A549 (cell line): ENCODE results near the gene BEND7. TPM values are rescaled to one million over a fixed set of nuclear protein-coding genes. Genes with fewer than 3 reads are reported as not detected.

Source experiments
- ATAC-seq, 2 experiments: fragments of 200-7000 bp in 1 of 2; fragments of >200 bp in 1 of 2; cut with Nextera tagmentation in 1 of 2; cut with Tn5 transposase in 1 of 2; 3 replicates each; pipeline versions ENCODE4 v1.8.0 to v1.9.1; 2018 to 2020; ENCODE audit warnings: mild to moderate bottlenecking in 1 of 2, moderate library complexity in 1 of 2
- CTCF ChIA-PET: fragments of 300-600 bp; sonication (Branson Sonifier 250); formaldehyde crosslinking; extraction: SDS; loops from one replicate; lab custom pipeline; 2021; ENCODE audit warnings: antibody characterized with exemption, inconsistent platforms; lab: Yijun Ruan, JAX
- POLR2A ChIA-PET: fragments of 350-600 bp; formaldehyde crosslinking; extraction: SDS; loops from one replicate; lab custom pipeline; 2021; ENCODE audit warnings: antibody characterized with exemption, inconsistent platforms; lab: Yijun Ruan, JAX
- DNase-seq, 2 experiments: peaks; one replicate each; pipeline versions ENCODE4 v3.0.0 to v3.0.0-alpha.2; 2011 to 2016; ENCODE audit warnings: low read depth in 1 of 2, low spot score in 1 of 2
- FAIRE-seq: peaks from 2 replicates; lab custom pipeline; 2011; peaks lifted over from hg19 to GRCh38; lab: Jason Lieb, UNC
- H3K27ac ChIP-seq, 2 experiments: fragments of >200 bp; sonication (Bioruptor Twin); formaldehyde crosslinking; 3 replicates each; pipeline ENCODE4 v1.5.1; 2016 to 2017
- H3K4me1 ChIP-seq: fragments of >200 bp; sonication (Bioruptor Twin); formaldehyde crosslinking; 3 replicates; pipeline ENCODE4 v1.6.1; 2016
- H3K4me2 ChIP-seq: fragments of >200 bp; sonication (Bioruptor Twin); formaldehyde crosslinking; 3 replicates; pipeline ENCODE4 v1.6.1; 2016
- H3K4me3 ChIP-seq: fragments of >200 bp; sonication (Bioruptor Twin); formaldehyde crosslinking; 3 replicates; pipeline ENCODE4 v1.5.1; 2016
- H3K9me3 ChIP-seq: fragments of >200 bp; sonication (Bioruptor Twin); formaldehyde crosslinking; 3 replicates; pipeline ENCODE4 v1.6.1; 2016
- CBX2 ChIP-seq: fragments of 200-600 bp; sonication (generic); IDR thresholded peaks from 2 replicates; pipeline ENCODE4 v1.6.1; 2016; ENCODE audit warnings: low read depth, mild to moderate bottlenecking, borderline replicate concordance
- CBX8 ChIP-seq: fragments of 200-600 bp; sonication (generic); IDR thresholded peaks from 2 replicates; pipeline ENCODE4 v1.6.1; 2016
- CEBPB ChIP-seq, 2 experiments: fragments of >200 bp in 1 of 2; sonication (Bioruptor Twin) in 1 of 2; formaldehyde crosslinking in 1 of 2; IDR thresholded peaks; 2 replicates each; pipeline ENCODE4 v1.6.1; 2012 to 2016
- EHMT2 ChIP-seq: fragments of 200-600 bp; sonication (generic); IDR thresholded peaks from 2 replicates; pipeline ENCODE4 v1.6.1; 2016; ENCODE audit warnings: antibody characterized with exemption, low read depth, mild to moderate bottlenecking, moderate library complexity
- EP300 ChIP-seq, 2 experiments: fragments of >200 bp; sonication (Bioruptor Twin); formaldehyde crosslinking; IDR thresholded peaks; 2 replicates in 1 of 2; 3 replicates in 1 of 2; pipeline ENCODE4 v1.6.1; 2016 to 2017
- FOSB ChIP-seq: fragments of 250-450 bp; sonication (Bioruptor Pico); IDR thresholded peaks from 2 replicates; pipeline ENCODE4 v1.5.0; 2020; ENCODE audit warnings: mild to moderate bottlenecking, moderate library complexity
- FOSL2 ChIP-seq, 2 experiments: fragments of 450-650 bp in 1 of 2; fragments of >200 bp in 1 of 2; sonication (Bioruptor Twin) in 1 of 2; formaldehyde crosslinking; IDR thresholded peaks; 2 replicates each; pipeline versions ENCODE4 v1.5.0 to v1.6.1; 2016 to 2020; ENCODE audit warnings: mild to moderate bottlenecking in 1 of 2, moderate library complexity in 1 of 2
- FOXS1 ChIP-seq: fragments of 250-450 bp; sonication (Bioruptor Pico); IDR thresholded peaks from 2 replicates; pipeline ENCODE4 v1.5.0; 2020; ENCODE audit warnings: mild to moderate bottlenecking, moderate library complexity
- HDAC2 ChIP-seq: fragments of 200-600 bp; sonication (generic); IDR thresholded peaks from 2 replicates; pipeline ENCODE4 v1.6.1; 2016
- HOXA7 ChIP-seq: fragments of 250-450 bp; sonication (Bioruptor Pico); IDR thresholded peaks from 2 replicates; pipeline ENCODE4 v1.5.0; 2020; ENCODE audit warnings: mild to moderate bottlenecking, moderate library complexity
- HOXB13 ChIP-seq: fragments of 250-450 bp; sonication (Bioruptor Pico); IDR thresholded peaks from 2 replicates; pipeline ENCODE4 v1.5.0; 2020; ENCODE audit warnings: low read depth, mild to moderate bottlenecking, moderate library complexity
- JUNB ChIP-seq: fragments of >200 bp; sonication (Bioruptor Twin); formaldehyde crosslinking; IDR thresholded peaks from 2 replicates; pipeline ENCODE4 v1.6.1; 2016
- KDM1A ChIP-seq: fragments of 200-600 bp; sonication (generic); IDR thresholded peaks from 2 replicates; pipeline ENCODE4 v1.6.1; 2016; ENCODE audit warnings: low read depth, mild to moderate bottlenecking
- KDM5A ChIP-seq: fragments of 200-600 bp; sonication (generic); IDR thresholded peaks from 2 replicates; pipeline ENCODE4 v1.6.1; 2016; ENCODE audit warnings: antibody characterized with exemption, mild to moderate bottlenecking
- MYC ChIP-seq: IDR thresholded peaks from 2 replicates; pipeline ENCODE4 v1.6.1; 2012; ENCODE audit warnings: mild to moderate bottlenecking, inconsistent platforms, low read length, improper control_type of control experiment, borderline replicate concordance
- NPAS2 ChIP-seq: fragments of 250-450 bp; sonication (Bioruptor Pico); IDR thresholded peaks from 2 replicates; pipeline ENCODE4 v1.8.0; 2022; ENCODE audit warnings: mild to moderate bottlenecking, moderate library complexity, borderline replicate concordance
- NR3C1 ChIP-seq: fragments of >200 bp; sonication (Bioruptor Twin); formaldehyde crosslinking; IDR thresholded peaks from 3 replicates; pipeline ENCODE4 v1.6.1; 2017
- PHF8 ChIP-seq: fragments of 200-600 bp; sonication (generic); IDR thresholded peaks from 2 replicates; pipeline ENCODE4 v1.6.1; 2016; ENCODE audit warnings: low read depth, mild to moderate bottlenecking, antibody characterized with exemption, moderate library complexity, borderline replicate concordance
- RARB ChIP-seq: fragments of 250-450 bp; sonication (Bioruptor Pico); IDR thresholded peaks from 2 replicates; pipeline ENCODE4 v1.8.0; 2021; ENCODE audit warnings: mild to moderate bottlenecking, moderate library complexity
- RFX5 ChIP-seq: fragments of 450-650 bp; IDR thresholded peaks from 2 replicates; pipeline ENCODE4 v1.7.1; 2014; ENCODE audit warnings: antibody characterized with exemption, mild to moderate bottlenecking, moderate library complexity
- RNF2 ChIP-seq: fragments of 200-600 bp; sonication (generic); IDR thresholded peaks from 2 replicates; pipeline ENCODE4 v1.6.1; 2016; ENCODE audit warnings: low read depth, mild to moderate bottlenecking, antibody characterized with exemption, moderate library complexity, borderline replicate concordance
- SMC3 ChIP-seq: fragments of >200 bp; sonication (Bioruptor Twin); formaldehyde crosslinking; IDR thresholded peaks from 3 replicates; pipeline ENCODE4 v1.6.1; 2018; ENCODE audit warnings: inconsistent platforms
- ZC3H11A ChIP-seq: fragments of 450-650 bp; IDR thresholded peaks from 2 replicates; pipeline ENCODE4 v1.6.1; 2014; ENCODE audit warnings: antibody characterized with exemption, mild to moderate bottlenecking
- ZNF302 ChIP-seq: fragments of 250-450 bp; sonication (Bioruptor Pico); IDR thresholded peaks from 2 replicates; pipeline ENCODE4 v1.9.0; 2021; ENCODE audit warnings: inconsistent platforms, mild to moderate bottlenecking, moderate library complexity
- ZSCAN20 ChIP-seq: fragments of 250-450 bp; sonication (Bioruptor Pico); IDR thresholded peaks from 2 replicates; pipeline ENCODE4 v1.8.0; 2022; ENCODE audit warnings: mild to moderate bottlenecking, moderate library complexity
- WGBS: methylation state at CpG from one replicate; pipeline ENCODE4 v1.1.6; 2017; ENCODE audit errors: missing lambda C conversion rate; 5-methylcytosine and 5-hydroxymethylcytosine counted together
- polyA plus RNA-seq, 4 experiments: library from polyadenylated mRNA; depleted of rRNA in 3 of 4; stranded (reverse); fragments of >200 nt; fragmentation: RNase III in 1 of 4; extraction: RNeasy Plus Mini Kit Qiagen cat#74134 plus additional on column Dnase treatment in 1 of 4; gene quantifications; 2 replicates in 3 of 4; 3 replicates in 1 of 4; pipeline ENCODE4 v1.2.3, GENCODE V29; 2011 to 2017
- TF ChIP-seq, protein P1 (sequence below): fragments of >200 bp; sonication (Bioruptor Twin); formaldehyde crosslinking; IDR thresholded peaks from 3 replicates; pipeline ENCODE4 v1.6.1; 2016
- TF ChIP-seq, protein P2 (sequence below): IDR thresholded peaks from 2 replicates; pipeline ENCODE4 v1.6.1; 2012; ENCODE audit warnings: low read depth, borderline replicate concordance
- TF ChIP-seq, protein P3 (sequence below): fragments of 450-650 bp; IDR thresholded peaks from 2 replicates; pipeline ENCODE4 v1.6.1; 2014; ENCODE audit warnings: antibody characterized with exemption
- TF ChIP-seq, protein P4 (sequence below): fragments of 150-350 bp; IDR thresholded peaks from 2 replicates; pipeline ENCODE4 v1.6.1; 2014; ENCODE audit warnings: low read depth, mild to moderate bottlenecking, low read length

Gene BEND7
- polyA plus RNA-seq, 2 of the 4 experiments (the other 2 are of a cell fraction), result 7.9 to 12.2 TPM

DNA sequence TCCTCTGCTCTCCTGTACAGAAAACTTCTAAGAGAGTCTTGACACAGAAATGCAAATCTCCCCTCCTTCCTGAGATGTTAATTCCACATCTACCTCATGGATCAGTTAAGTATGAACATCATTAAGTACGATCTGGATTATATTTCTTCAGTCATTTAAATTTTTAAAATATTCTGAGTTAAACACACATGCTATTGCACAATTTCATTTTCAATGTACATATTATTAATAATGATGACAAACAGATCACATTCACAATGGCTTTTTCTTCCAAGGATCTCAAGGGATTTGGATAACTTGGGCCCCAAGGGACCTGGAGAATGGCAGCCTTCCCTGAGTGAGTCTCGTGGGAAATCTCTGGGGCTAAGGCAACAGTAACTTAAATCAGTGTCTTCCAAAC lies 16.2 kb downstream of the BEND7 start:
- CTCF ChIA-PET, result interaction anchor here (1.0 kb wide), 1 partner anchor 72 kb away, joined by 3 read pairs; no protein-coding TSS in a partner anchor
- H3K4me1 ChIP-seq, result no peaks in the 10 kb centered on the region
- ATAC-seq, result no peak
- POLR2A ChIA-PET, result no interaction called here
- TF ChIP-seq RNF2, result no peak
- TF ChIP-seq, protein P1, sequence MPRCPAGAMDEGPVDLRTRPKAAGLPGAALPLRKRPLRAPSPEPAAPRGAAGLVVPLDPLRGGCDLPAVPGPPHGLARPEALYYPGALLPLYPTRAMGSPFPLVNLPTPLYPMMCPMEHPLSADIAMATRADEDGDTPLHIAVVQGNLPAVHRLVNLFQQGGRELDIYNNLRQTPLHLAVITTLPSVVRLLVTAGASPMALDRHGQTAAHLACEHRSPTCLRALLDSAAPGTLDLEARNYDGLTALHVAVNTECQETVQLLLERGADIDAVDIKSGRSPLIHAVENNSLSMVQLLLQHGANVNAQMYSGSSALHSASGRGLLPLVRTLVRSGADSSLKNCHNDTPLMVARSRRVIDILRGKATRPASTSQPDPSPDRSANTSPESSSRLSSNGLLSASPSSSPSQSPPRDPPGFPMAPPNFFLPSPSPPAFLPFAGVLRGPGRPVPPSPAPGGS, result no peak
- TF ChIP-seq, protein P2, sequence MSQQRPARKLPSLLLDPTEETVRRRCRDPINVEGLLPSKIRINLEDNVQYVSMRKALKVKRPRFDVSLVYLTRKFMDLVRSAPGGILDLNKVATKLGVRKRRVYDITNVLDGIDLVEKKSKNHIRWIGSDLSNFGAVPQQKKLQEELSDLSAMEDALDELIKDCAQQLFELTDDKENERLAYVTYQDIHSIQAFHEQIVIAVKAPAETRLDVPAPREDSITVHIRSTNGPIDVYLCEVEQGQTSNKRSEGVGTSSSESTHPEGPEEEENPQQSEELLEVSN, result no peak
- TF ChIP-seq HDAC2, result no peak
- TF ChIP-seq FOXS1 (CRISPR knock-in tag), result no peak
- no peak for TF ChIP-seq EHMT2
- no peak for TF ChIP-seq KDM5A
- TF ChIP-seq CBX2, result no peak
- TF ChIP-seq FOSL2 (IDR thresholded peaks at IDR 0.05), result no peak
- no peak for TF ChIP-seq FOSL2 (CRISPR knock-in tag; IDR thresholded peaks at IDR 0.05)
- no peak for TF ChIP-seq CBX8
- TF ChIP-seq, protein P3, sequence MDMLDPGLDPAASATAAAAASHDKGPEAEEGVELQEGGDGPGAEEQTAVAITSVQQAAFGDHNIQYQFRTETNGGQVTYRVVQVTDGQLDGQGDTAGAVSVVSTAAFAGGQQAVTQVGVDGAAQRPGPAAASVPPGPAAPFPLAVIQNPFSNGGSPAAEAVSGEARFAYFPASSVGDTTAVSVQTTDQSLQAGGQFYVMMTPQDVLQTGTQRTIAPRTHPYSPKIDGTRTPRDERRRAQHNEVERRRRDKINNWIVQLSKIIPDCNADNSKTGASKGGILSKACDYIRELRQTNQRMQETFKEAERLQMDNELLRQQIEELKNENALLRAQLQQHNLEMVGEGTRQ, result no peak
- TF ChIP-seq RFX5, result no peak
- TF ChIP-seq MYC, result no peak
- TF ChIP-seq HOXA7 (CRISPR knock-in tag), result no peak
- TF ChIP-seq NR3C1, result no peak
- no peak for TF ChIP-seq EP300 (IDR thresholded peaks at IDR 0.05)
- TF ChIP-seq RARB, result no peak
- TF ChIP-seq NPAS2 (CRISPR knock-in tag), result no peak
- DNase-seq, result no peak
- no peak overlapping the region for H3K4me3 ChIP-seq
- H3K4me2 ChIP-seq, result no peak overlapping the region
- no peak overlapping the region for H3K27ac ChIP-seq
- no peak for FAIRE-seq
- 36% methylated on average over 2 of the region's 2 CpGs for WGBS
- H3K9me3 ChIP-seq, result no peaks in the 10 kb centered on the region

DNA sequence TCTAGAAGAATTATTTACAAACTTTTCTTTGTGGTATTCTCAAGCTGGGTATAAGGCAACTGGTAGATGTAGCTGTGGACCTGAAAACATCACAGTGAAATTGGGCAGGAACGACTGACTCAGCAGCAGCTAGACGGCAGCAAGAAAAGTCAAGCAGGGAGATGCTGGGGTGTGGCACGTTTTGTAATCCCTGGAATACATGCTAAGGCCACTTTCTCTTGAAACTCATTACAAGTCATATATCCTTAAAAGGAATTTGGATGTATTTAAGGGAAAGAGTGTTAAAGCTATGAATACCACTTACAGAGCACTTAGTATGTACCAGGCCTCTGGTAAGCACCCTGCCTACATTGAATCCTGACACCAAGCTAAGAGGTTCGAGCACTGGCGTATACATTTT lies 17.4 kb downstream of the BEND7 start:
- CTCF ChIA-PET, result interaction anchor here (0.6 kb wide), 1 partner anchor 305 kb away, joined by 3 read pairs; no protein-coding TSS in a partner anchor
- POLR2A ChIA-PET, result no interaction called here

More for the DNA sequence above, 17.4 kb downstream of the BEND7 start:
- 82% methylated on average over 5 of the region's 5 CpGs for WGBS
- no peak for TF ChIP-seq RNF2
- no peak for TF ChIP-seq FOXS1 (CRISPR knock-in tag)
- no peak for TF ChIP-seq ZSCAN20 (CRISPR knock-in tag)
- no peak for TF ChIP-seq HOXB13 (CRISPR knock-in tag)
- no peak for TF ChIP-seq PHF8
- TF ChIP-seq KDM1A, result no peak
- TF ChIP-seq, protein P4, sequence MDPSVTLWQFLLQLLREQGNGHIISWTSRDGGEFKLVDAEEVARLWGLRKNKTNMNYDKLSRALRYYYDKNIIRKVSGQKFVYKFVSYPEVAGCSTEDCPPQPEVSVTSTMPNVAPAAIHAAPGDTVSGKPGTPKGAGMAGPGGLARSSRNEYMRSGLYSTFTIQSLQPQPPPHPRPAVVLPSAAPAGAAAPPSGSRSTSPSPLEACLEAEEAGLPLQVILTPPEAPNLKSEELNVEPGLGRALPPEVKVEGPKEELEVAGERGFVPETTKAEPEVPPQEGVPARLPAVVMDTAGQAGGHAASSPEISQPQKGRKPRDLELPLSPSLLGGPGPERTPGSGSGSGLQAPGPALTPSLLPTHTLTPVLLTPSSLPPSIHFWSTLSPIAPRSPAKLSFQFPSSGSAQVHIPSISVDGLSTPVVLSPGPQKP, result no peak
- TF ChIP-seq FOSB (CRISPR knock-in tag), result no peak
- no peak for TF ChIP-seq RARB
- no peak for TF ChIP-seq SMC3
- no peak for TF ChIP-seq CEBPB (IDR thresholded peaks at IDR 0.05)
- TF ChIP-seq ZNF302 (CRISPR knock-in tag), result no peak
- TF ChIP-seq JUNB, result no peak
- no peak for TF ChIP-seq ZC3H11A
- no peak for FAIRE-seq
- no peak for ATAC-seq
- Histone ChIP-seq H3K9me3 (no peaks in the 10 kb centered on the region), H3K4me2 (no peak overlapping the region), H3K4me1 (no peaks in the 10 kb centered on the region), H3K4me3 (no peak overlapping the region), H3K27ac (no peak overlapping the region)
- no peak for DNase-seq
